Fibroblast of lung (primary cell): ENCODE measurements around the gene NEGR1.

ENCODE experiments used
- EZH2 ChIP-seq: IDR thresholded peaks from 2 replicates; pipeline ENCODE4 v1.5.1; 2012; ENCODE audit warnings: low read length, control low read depth, mild to moderate bottlenecking; ENCODE audit errors: missing control alignments
- TF ChIP-seq, protein P1 (sequence below), 2 donors: IDR thresholded peaks in 1 of 2; conservative IDR thresholded peaks in 1 of 2; 1 replicate in 1 of 2; 2 replicates in 1 of 2; pipeline ENCODE4 v1.5.1; 2011 to 2012; ENCODE audit warnings: low read length in 2 of 2, control low read depth in 1 of 2, inconsistent platforms in 1 of 2, low read depth in 1 of 2, mild to moderate bottlenecking in 1 of 2

DNA sequence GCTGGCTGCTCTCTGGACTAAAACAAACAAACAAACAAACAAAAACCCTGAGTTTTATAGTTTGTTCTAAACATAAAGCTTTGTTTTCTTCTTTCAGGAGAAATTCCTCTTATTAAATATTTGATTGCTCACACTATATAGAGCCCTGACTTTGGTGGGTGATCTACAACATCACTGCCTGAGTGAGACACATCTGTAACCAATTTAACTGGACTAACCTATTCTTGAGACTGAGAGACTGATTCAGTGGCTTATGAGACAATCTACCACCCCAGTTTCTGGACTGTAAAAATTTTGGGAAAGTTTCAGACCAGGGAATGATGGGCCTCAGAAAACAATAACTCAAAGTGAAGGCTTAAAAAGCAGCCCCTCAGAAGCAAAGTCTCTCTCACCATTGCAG is 537.0 kb downstream of the NEGR1 start:
- TF ChIP-seq, protein P1, sequence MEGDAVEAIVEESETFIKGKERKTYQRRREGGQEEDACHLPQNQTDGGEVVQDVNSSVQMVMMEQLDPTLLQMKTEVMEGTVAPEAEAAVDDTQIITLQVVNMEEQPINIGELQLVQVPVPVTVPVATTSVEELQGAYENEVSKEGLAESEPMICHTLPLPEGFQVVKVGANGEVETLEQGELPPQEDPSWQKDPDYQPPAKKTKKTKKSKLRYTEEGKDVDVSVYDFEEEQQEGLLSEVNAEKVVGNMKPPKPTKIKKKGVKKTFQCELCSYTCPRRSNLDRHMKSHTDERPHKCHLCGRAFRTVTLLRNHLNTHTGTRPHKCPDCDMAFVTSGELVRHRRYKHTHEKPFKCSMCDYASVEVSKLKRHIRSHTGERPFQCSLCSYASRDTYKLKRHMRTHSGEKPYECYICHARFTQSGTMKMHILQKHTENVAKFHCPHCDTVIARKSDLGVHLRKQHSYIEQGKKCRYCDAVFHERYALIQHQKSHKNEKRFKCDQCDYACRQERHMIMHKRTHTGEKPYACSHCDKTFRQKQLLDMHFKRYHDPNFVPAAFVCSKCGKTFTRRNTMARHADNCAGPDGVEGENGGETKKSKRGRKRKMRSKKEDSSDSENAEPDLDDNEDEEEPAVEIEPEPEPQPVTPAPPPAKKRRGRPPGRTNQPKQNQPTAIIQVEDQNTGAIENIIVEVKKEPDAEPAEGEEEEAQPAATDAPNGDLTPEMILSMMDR (conservative IDR thresholded peaks at IDR 0.05 in 1 of 2, IDR thresholded peaks at IDR 0.05 in 1 of 2; ENCODE audit: low read depth in 1 of 2, low read length in 2 of 2): no peak
- TF ChIP-seq EZH2: no peak
